ENCODE results near the gene ARHGEF19.

ARHGEF19 gene

DNA sequence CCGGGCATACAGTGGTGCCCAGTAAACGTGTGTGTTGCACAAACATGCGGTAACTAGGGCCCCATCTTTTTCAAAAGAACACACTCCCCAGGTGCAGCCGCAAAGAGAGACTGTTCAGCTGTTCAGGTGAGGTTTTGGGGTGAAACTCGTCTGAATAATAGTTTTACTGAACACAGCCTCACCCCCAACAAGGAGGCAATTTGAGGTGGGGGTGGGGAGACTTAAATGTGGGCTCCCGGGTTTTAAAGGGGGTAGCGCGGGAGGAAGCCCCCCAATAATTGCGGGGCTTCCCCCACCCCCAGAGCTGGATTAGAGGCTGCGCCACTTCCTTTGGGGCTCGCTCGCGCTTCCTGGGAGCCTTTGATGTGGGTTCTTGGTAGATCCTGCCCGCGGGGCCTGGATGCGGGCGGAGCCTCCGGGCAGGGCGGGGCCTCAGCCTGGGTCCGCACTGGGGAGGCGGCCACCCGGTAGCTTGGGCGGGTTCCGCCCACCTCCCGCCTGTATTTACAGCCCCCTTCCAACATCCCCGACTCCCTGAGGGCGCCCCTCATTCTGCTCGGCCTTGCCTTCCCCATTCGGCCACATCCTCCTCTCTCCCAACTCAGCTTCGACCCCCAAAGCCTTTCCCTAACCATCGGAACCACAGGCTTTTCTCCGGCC lies 50.2 kb downstream of the ARHGEF19 start:
- in situ Hi-C loops (cut with MboI; ENCODE audit: low sequenced_read_pairs), result no loop called here
- H3K36me3 ChIP-seq (replicated peaks), result no peaks in the 10 kb centered on the region
- no peak overlapping the region for H3K4me3 ChIP-seq
- peaks cover 8% of the 10 kb centered on the region for H3K4me1 ChIP-seq
- H3K27me3 ChIP-seq (ENCODE audit: low read depth), result no peaks in the 10 kb centered on the region
- DNase-seq (ENCODE audit: low spot score in 2 of 2), result peak in 1 of 2 experiments; percentile 68
- no peaks in the 10 kb centered on the region for H3K9me3 ChIP-seq

GRCh38 chr1:16161717-16162116 lies 50.7 kb downstream of the ARHGEF19 start:
- no peaks in the 10 kb centered on the region for H3K9me3 ChIP-seq
- DNase-seq (ENCODE audit: low spot score in 2 of 2), result no peak
- no peaks in the 10 kb centered on the region for H3K36me3 ChIP-seq (replicated peaks)
- no peak overlapping the region for H3K4me3 ChIP-seq
- no peaks in the 10 kb centered on the region for H3K27me3 ChIP-seq (ENCODE audit: low read depth)
- peaks cover 4% of the 10 kb centered on the region for H3K4me1 ChIP-seq
- in situ Hi-C loops (cut with MboI; ENCODE audit: low sequenced_read_pairs), result no loop called here

DNA sequence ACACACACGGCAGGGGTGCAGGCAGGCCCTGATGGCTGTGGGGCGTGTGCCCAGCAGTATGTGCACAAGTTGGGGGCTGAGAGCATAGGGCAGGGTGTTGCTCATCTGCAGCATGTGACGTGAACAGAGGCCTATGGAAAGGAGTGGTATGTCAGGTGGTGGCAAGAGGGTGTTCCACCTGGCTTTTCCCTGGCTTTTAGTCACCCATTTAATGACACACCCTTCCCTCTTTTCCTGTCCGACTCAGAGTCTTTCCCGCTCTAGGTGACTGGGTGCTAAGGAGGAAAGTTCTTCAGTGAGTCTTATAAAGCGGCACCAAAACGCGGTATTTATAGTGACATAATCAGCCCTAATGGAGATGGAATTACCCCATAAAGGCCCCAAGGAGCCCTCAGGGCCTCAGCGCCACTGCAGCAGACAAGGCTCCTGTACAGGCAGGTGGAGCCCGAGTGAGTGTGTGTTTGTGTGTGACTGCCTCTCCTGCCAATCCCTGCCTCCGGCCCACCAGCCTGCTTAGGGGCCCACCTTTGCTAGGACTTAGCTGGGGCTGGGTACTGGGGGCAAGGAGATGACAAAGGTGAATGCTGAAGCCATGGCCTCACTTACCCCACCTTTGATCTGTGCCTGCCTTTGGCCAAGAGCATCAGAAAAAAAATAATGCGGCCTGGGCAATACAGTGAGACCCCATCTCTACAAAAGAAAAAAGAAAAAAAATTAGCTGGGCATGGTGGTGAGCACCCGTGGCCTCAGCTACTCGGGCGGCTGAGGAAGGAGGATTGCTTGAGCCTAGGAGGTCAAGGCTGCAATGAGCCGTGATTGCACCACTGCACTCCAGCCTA lies 53.2 kb downstream of the ARHGEF19 start:
- no peak overlapping the region for H3K4me3 ChIP-seq
- H3K4me1 ChIP-seq, result peaks cover 10% of the 10 kb centered on the region
- no peak for DNase-seq (ENCODE audit: low spot score in 2 of 2)
- H3K9me3 ChIP-seq, result no peaks in the 10 kb centered on the region
- in situ Hi-C loops (cut with MboI; ENCODE audit: low sequenced_read_pairs), result no loop called here
- H3K36me3 ChIP-seq (replicated peaks), result no peaks in the 10 kb centered on the region
- no peaks in the 10 kb centered on the region for H3K27me3 ChIP-seq (ENCODE audit: low read depth)

GRCh38 chr1:16158025-16158424 lies 54.4 kb downstream of the ARHGEF19 start:
- no peak for DNase-seq (ENCODE audit: low spot score in 2 of 2)
- in situ Hi-C loops (cut with MboI; ENCODE audit: low sequenced_read_pairs), result no loop called here
- Histone ChIP-seq H3K4me3 (no peak overlapping the region), H3K9me3 (no peaks in the 10 kb centered on the region), H3K4me1 (peaks cover 19% of the 10 kb centered on the region), H3K27me3 (ENCODE audit: low read depth) (no peaks in the 10 kb centered on the region), H3K36me3 (replicated peaks) (no peaks in the 10 kb centered on the region)

DNA sequence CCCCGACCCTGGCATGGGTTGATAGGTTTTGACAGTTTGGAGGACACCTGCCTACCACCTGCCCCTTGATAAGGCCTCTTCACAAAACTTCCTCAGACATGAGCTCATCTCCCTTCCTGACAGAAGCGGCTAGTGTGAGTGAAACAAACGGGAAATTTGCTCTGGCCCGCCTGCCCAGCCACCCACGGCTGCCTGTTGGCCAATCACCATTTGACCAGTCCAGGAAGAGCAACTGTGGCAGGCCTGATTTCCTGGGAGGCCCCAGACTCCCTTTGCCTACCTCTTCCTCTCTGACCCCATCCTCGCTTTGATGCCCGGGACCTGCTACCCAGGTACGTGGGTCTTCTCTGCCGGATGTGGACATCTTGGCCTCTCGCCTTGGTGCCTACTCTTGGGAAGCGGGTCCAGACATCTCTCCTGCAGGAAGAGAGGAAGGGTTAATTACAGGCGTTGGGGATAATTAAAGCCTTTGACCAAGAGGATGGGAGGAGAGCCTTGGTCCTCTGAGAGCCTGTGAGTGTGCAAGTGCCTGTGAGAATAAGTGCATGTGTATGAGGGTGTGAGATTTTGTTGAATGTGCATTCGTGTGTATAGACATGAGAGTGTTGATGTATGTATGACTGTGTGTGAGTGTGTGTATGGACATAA lies 55.5 kb downstream of the ARHGEF19 start:
- Histone ChIP-seq H3K4me3 (no peak overlapping the region), H3K9me3 (no peaks in the 10 kb centered on the region), H3K27me3 (ENCODE audit: low read depth) (no peaks in the 10 kb centered on the region), H3K4me1 (peaks cover 23% of the 10 kb centered on the region), H3K36me3 (replicated peaks) (no peaks in the 10 kb centered on the region)
- no peak for DNase-seq (ENCODE audit: low spot score in 2 of 2)
- in situ Hi-C loops (cut with MboI; ENCODE audit: low sequenced_read_pairs), result no loop called here

DNA sequence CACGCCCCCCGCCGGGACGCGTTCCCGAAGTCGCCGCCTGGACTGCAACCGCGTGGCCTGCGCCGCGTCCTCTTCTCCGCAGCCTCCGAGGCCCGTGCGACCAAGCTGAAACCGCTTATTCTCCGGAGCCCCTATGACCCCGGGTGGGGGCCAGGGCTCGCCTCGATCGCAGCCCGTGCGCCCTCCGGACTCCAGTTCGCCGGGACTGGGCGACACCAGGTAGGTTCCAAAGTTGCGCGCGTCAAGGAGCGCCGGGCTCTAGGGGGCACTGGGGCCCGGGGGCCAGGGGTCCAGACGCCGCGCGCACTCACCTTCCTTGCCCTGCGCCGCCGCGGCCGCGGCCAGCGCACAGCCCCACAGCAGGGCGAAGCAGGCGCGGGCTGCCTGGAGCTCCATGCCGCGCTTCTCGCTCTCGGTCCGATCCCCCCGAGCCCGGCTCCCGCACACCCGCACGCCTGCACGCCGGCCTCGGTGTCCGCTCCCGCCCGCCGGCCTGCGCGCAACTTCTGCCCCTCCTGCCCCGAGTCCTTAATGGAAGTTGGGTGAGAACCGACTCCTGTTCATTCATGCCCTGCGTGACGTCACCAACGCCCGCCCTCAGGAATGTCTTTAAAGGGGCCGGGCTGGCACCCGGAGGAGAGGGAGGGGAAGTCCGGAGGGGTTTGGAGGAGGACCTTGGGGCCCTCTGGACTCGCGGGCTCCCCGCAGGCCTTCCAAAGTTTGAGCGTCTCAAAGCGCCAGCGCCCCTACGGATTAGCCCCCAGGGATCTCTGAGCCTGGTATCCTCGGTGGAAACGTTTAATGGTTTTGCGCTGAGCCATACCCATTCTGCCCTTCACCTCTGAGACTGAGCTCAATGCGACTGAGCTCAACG lies 56.7 kb downstream of the ARHGEF19 start, which contains the start of gene EPHA2:
Gene EPHA2, minus strand, starts transcription at position 533 of the 874 bp plus-strand sequence. Its CDS starts 137 bp downstream, at position 396.
- peaks cover 3% of the 10 kb centered on the region for H3K36me3 ChIP-seq (replicated peaks)
- in situ Hi-C loops (cut with MboI; ENCODE audit: low sequenced_read_pairs), result no loop called here
- no peaks in the 10 kb centered on the region for H3K27me3 ChIP-seq (ENCODE audit: low read depth)
- peaks cover 23% of the 10 kb centered on the region for H3K4me1 ChIP-seq
- no peaks in the 10 kb centered on the region for H3K9me3 ChIP-seq
- peak within 1 kb of the TSS; percentile 73 for H3K4me3 ChIP-seq
- DNase-seq (ENCODE audit: low spot score in 2 of 2), result peak; percentile 83 to 97

- Histone ChIP-seq H3K9me3 (no peaks in the 10 kb centered on the region), H3K36me3 (replicated peaks) (peaks cover 18% of the 10 kb centered on the region), H3K4me1 (peaks cover 23% of the 10 kb centered on the region), H3K4me3 (peak overlapping the region; percentile 73), H3K27me3 (ENCODE audit: low read depth) (no peaks in the 10 kb centered on the region)
- in situ Hi-C loops (cut with MboI; ENCODE audit: low sequenced_read_pairs), result no loop called here
- DNase-seq (ENCODE audit: low spot score in 2 of 2), result peak in 1 of 2 experiments; percentile 51
Measured at GRCh38 chr1:16153999-16154673, 58.3 kb downstream of the ARHGEF19 start.

DNA sequence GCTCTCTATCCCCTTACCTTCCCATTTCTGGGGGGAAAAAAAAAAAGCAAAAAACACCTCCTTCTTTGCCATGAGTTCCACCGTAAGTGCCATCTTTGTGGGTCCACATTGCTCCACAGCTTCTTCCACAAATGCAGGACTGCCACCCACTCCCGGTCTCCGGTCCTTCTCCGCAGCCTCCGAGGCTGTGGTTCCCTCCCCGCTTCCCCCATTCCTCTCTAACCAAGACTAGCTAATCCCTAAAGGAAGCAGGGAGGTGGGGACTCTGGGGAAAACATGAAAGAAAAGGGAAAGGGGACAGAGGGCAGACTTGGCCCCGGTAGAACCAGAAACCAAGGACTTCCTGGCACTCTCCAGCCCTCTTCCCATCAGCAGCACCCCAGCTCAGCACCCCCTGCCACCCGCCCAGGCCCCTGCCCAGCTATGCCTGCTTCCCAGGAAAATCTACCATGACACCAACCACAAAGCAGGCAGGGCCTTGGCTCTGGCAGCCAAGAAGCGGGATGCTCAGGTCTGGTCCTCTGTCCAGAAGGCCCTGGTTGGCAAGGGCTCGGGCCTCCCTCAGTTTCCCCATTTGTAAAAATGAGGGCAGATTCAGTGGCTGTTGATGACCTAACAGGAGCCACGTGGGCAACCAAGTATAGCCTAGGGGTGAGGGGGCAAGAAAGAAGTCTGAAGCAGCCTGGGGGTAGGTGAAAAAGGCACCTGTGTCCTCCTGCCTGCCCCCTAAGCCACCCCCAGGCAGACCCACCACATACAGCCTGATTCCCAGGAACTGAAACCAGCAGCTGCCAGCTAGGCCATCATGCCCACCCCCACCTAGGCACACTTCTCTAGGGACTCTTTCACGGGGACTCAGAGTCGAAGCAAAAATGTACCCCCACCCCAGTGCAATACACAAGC lies 59.1 kb downstream of the ARHGEF19 start:
- Histone ChIP-seq H3K4me1 (peaks cover 23% of the 10 kb centered on the region), H3K36me3 (replicated peaks) (peaks cover 26% of the 10 kb centered on the region), H3K27me3 (ENCODE audit: low read depth) (no peaks in the 10 kb centered on the region), H3K4me3 (peak overlapping the region; percentile 73), H3K9me3 (no peaks in the 10 kb centered on the region)
- DNase-seq (ENCODE audit: low spot score in 2 of 2), result peak; percentile 43 to 58
- in situ Hi-C loops (cut with MboI; ENCODE audit: low sequenced_read_pairs), result no loop called here

DNA sequence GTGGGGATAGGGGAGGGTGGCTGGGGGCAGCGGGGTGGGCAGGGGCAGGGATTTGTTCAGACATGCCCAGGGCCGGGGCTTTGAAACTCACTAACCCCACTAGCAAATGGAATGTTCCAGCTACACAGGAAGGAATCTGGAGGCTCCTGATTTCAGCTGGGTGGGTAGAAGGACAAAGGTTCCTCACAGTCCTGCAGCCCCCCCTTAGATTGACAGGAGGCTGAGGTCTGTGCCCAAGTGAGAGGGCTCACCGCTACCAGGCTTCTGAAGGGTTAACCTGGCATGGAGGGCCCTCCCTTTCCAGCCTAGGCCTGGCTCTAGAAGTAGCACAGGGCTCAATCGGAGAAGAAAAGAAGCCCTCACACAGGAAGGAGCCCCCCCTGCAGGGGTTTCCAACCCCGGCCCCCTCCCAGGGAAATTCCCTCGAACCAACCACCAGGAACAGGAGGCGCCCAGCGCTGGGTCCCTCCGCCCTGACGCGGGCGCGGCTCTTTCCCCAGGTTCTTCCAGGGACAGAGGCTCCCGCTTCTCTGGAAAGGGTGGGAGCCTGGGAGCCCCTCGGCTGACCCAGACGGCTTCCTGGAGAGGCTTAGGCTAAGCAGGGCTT lies 59.9 kb downstream of the ARHGEF19 start:
- DNase-seq (ENCODE audit: low spot score in 2 of 2), result no peak
- H3K4me3 ChIP-seq, result no peak overlapping the region
- peaks cover 23% of the 10 kb centered on the region for H3K4me1 ChIP-seq
- H3K9me3 ChIP-seq, result no peaks in the 10 kb centered on the region
- in situ Hi-C loops (cut with MboI; ENCODE audit: low sequenced_read_pairs), result no loop called here
- H3K36me3 ChIP-seq (replicated peaks), result peaks cover 32% of the 10 kb centered on the region
- no peaks in the 10 kb centered on the region for H3K27me3 ChIP-seq (ENCODE audit: low read depth)

- no peak overlapping the region for H3K4me3 ChIP-seq
- in situ Hi-C loops (cut with MboI; ENCODE audit: low sequenced_read_pairs), result no loop called here
- peaks cover 38% of the 10 kb centered on the region for H3K36me3 ChIP-seq (replicated peaks)
- no peak for DNase-seq (ENCODE audit: low spot score in 2 of 2)
- H3K4me1 ChIP-seq, result peaks cover 23% of the 10 kb centered on the region
- H3K27me3 ChIP-seq (ENCODE audit: low read depth), result no peaks in the 10 kb centered on the region
- no peaks in the 10 kb centered on the region for H3K9me3 ChIP-seq
Measured at GRCh38 chr1:16151995-16152384, 60.5 kb downstream of the ARHGEF19 start.

DNA sequence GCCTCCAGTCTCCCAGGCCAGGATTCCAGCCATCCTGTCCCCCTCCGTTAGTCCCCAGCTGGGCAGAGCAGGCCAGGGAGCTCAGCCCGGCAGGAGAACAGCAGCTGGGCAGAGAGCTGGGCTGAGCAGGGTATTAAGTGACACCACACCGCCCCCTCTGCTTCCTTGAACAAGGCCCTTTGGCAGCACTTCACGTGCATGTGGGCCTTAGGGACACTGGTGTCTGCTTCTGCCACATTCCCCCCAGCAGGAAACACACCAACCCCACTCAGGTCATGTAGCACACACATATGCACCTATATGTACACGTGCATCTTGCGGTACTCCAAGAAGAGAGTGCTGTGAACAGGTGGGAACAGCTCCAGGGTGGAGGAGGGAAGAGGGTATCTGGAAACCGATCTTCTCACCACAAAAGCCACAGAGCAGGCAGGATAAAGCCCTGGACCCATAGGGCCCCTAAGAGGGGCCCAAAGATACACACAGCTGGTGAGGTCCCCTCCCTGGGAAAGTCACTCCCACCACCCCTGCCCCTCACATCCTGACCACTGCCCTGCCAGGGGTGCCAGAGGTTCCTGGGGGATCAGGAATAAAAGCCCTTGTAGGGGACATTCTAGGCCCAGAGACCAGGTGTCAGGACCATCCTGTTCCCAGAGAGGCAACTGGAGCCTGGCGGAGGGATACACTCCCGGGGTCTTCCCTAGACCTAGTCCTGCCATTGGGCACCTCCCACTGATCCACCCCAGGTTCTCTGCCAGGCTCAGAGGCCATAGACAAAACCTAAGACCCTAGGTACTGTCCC lies 61.1 kb downstream of the ARHGEF19 start:
- H3K4me1 ChIP-seq, result peaks cover 22% of the 10 kb centered on the region
- no peak overlapping the region for H3K4me3 ChIP-seq
- in situ Hi-C loops (cut with MboI; ENCODE audit: low sequenced_read_pairs), result no loop called here
- peaks cover 42% of the 10 kb centered on the region for H3K36me3 ChIP-seq (replicated peaks)
- H3K27me3 ChIP-seq (ENCODE audit: low read depth), result no peaks in the 10 kb centered on the region
- no peaks in the 10 kb centered on the region for H3K9me3 ChIP-seq
- DNase-seq (ENCODE audit: low spot score in 2 of 2), result no peak
